ENCODE data around the gene INPP5F.

GRCh38 chr10:119680650-119681081, 45.2 kb upstream of the INPP5F start:
- TF ChIP-seq CTCF (IDR thresholded peaks at IDR 0.05) (no peak), EZH2phosphoT487 (IDR thresholded peaks at IDR 0.05; ENCODE audit: borderline replicate concordance, low read depth) (no peak), REST (IDR thresholded peaks at IDR 0.05; ENCODE audit: low read depth, low read length) (no peak), JUND (IDR thresholded peaks at IDR 0.05) (no peak), TAF1 (IDR thresholded peaks at IDR 0.05; ENCODE audit: borderline replicate concordance, low read depth, low read length) (no peak), TEAD4 (IDR thresholded peaks at IDR 0.05; ENCODE audit: borderline replicate concordance, insufficient read depth) (no peak), RFX5 (IDR thresholded peaks at IDR 0.05; ENCODE audit: low read length) (no peak)

All from SK-N-SH (cell line).